HG03520 (cell line): ENCODE results near the gene CRYGN.

Experiments
- ATAC-seq: cut with Tn5 transposase; IDR thresholded peaks from one replicate; pipeline ENCODE4 v1.9.1; 2021; ENCODE audit warnings: mild to moderate bottlenecking, moderate library complexity; ENCODE audit not compliant: unreplicated experiment

CRYGN gene

GRCh38 chr7:151460474-151460855 is 20.5 kb upstream of the CRYGN start:
- ATAC-seq = no peak

GRCh38 chr7:151459726-151460473 is 20.0 kb upstream of the CRYGN start:
- ATAC-seq = no peak

- ATAC-seq = no peak
These were observed 17.6 kb upstream of the CRYGN start for GRCh38 chr7:151457534-151457933.

- ATAC-seq = no peak
These were observed 16.8 kb upstream of the CRYGN start for GRCh38 chr7:151456782-151457181.

GRCh38 chr7:151456276-151456675 is 16.3 kb upstream of the CRYGN start:
- ATAC-seq = no peak

GRCh38 chr7:151455690-151456089 is 15.7 kb upstream of the CRYGN start:
- ATAC-seq = no peak

GRCh38 chr7:151454932-151455530 is 15.1 kb upstream of the CRYGN start:
- no peak for ATAC-seq

GRCh38 chr7:151454305-151454704 is 14.4 kb upstream of the CRYGN start:
- no peak for ATAC-seq

GRCh38 chr7:151453326-151453791 is 13.4 kb upstream of the CRYGN start:
- no peak for ATAC-seq

- ATAC-seq = no peak
These were observed 12.9 kb upstream of the CRYGN start for GRCh38 chr7:151452680-151453325.

GRCh38 chr7:151451626-151452571 is 12.0 kb upstream of the CRYGN start:
- ATAC-seq = no peak

- no peak for ATAC-seq
These were observed 11.2 kb upstream of the CRYGN start for GRCh38 chr7:151451156-151451555.

- ATAC-seq = no peak
These were observed 10.0 kb upstream of the CRYGN start for GRCh38 chr7:151449990-151450389.

GRCh38 chr7:151448261-151449252 is 8.6 kb upstream of the CRYGN start:
- peak; percentile 62 for ATAC-seq

GRCh38 chr7:151447901-151448260 is 7.9 kb upstream of the CRYGN start:
- no peak for ATAC-seq

- ATAC-seq = no peak
These were observed 7.4 kb upstream of the CRYGN start for GRCh38 chr7:151447312-151447711.

GRCh38 chr7:151446412-151446811 is 6.5 kb upstream of the CRYGN start:
- ATAC-seq = no peak

- ATAC-seq = no peak
These were observed 4.7 kb upstream of the CRYGN start for GRCh38 chr7:151444632-151445031.

GRCh38 chr7:151442776-151443496 is 3.0 kb upstream of the CRYGN start:
- ATAC-seq = no peak
